Natural killer cell treated with Interleukin-12 subunit alpha and Interleukin-12 subunit beta and Interleukin-15 and Interleukin-18, amount 100 ng/mL, for 72 hours (primary cell): ENCODE results near the gene FUCA1. TPM values are rescaled to one million over a fixed set of nuclear protein-coding genes. Genes with fewer than 3 reads are reported as not detected.

Experiments
- ATAC-seq, 2 donors: fragments of 150-1000 bp; cut with Tn5 transposase in 1 of 2; sonication (Bioruptor Pico), chemical (Tn5 transposase) in 1 of 2; 2 replicates each; pipeline ENCODE4 v1.10.0; 2021
- DNase-seq: peaks from one replicate; pipeline ENCODE4 v3.0.0; 2022; ENCODE audit warnings: low spot score
- H3K27ac Mint-ChIP-seq, 2 donors: 1 replicate in 1 of 2; 2 replicates in 1 of 2; pipeline ENCODE4 v1.8.0; 2022; ENCODE audit warnings: mixed read lengths in 2 of 2, mild to moderate bottlenecking in 1 of 2, moderate library complexity in 1 of 2
- H3K27me3 Mint-ChIP-seq, 2 donors: 1 replicate in 1 of 2; 2 replicates in 1 of 2; pipeline ENCODE4 v1.8.0; 2022; ENCODE audit warnings: mixed read lengths in 2 of 2
- H3K36me3 Mint-ChIP-seq: one replicate; pipeline ENCODE4 v1.8.0; 2022; ENCODE audit warnings: mixed read lengths
- H3K4me1 Mint-ChIP-seq, 2 donors: 1 replicate in 1 of 2; 2 replicates in 1 of 2; pipeline ENCODE4 v1.8.0; 2022; ENCODE audit warnings: low read depth in 2 of 2, mixed read lengths in 2 of 2, mild to moderate bottlenecking in 1 of 2
- H3K4me3 Mint-ChIP-seq: one replicate; pipeline ENCODE4 v1.8.0; 2022; ENCODE audit warnings: mixed read lengths
- H3K9me3 Mint-ChIP-seq: 2 replicates; pipeline ENCODE4 v1.8.0; 2022; ENCODE audit warnings: mixed read lengths
- total RNA-seq, 2 donors: library from RNA; stranded (reverse); gene quantifications; one replicate each; pipeline ENCODE4 v1.2.3, GENCODE V29; 2022

FUCA1 gene
- total RNA-seq, 2 donors from 2014 or later, result 10.3 to 15.1 TPM

GRCh38 chr1:23799570-23800399, 68.3 kb downstream of the FUCA1 start:
- H3K4me1 Mint-ChIP-seq, result peaks cover 9 to 11% of the 10 kb centered on the region in 2 donors
- ATAC-seq, result peak; percentile 60 to 62
- peak overlapping the region; percentile 85 to 93 for H3K27ac Mint-ChIP-seq
- no peaks in the 10 kb centered on the region for H3K36me3 Mint-ChIP-seq
- H3K4me3 Mint-ChIP-seq, result peak overlapping the region; percentile 95
- DNase-seq, result peak; percentile 85
- H3K27me3 Mint-ChIP-seq, result no peaks in the 10 kb centered on the region
- H3K9me3 Mint-ChIP-seq, result no peaks in the 10 kb centered on the region

GRCh38 chr1:23799255-23799569, 68.9 kb downstream of the FUCA1 start:
- no peaks in the 10 kb centered on the region for H3K9me3 Mint-ChIP-seq
- H3K36me3 Mint-ChIP-seq, result no peaks in the 10 kb centered on the region
- H3K27ac Mint-ChIP-seq, result peak overlapping the region; percentile 85 to 93
- DNase-seq (no peak), ATAC-seq (no peak)
- peak overlapping the region; percentile 95 for H3K4me3 Mint-ChIP-seq
- H3K4me1 Mint-ChIP-seq, result peaks cover 9 to 11% of the 10 kb centered on the region in 2 donors
- H3K27me3 Mint-ChIP-seq, result no peaks in the 10 kb centered on the region

DNA sequence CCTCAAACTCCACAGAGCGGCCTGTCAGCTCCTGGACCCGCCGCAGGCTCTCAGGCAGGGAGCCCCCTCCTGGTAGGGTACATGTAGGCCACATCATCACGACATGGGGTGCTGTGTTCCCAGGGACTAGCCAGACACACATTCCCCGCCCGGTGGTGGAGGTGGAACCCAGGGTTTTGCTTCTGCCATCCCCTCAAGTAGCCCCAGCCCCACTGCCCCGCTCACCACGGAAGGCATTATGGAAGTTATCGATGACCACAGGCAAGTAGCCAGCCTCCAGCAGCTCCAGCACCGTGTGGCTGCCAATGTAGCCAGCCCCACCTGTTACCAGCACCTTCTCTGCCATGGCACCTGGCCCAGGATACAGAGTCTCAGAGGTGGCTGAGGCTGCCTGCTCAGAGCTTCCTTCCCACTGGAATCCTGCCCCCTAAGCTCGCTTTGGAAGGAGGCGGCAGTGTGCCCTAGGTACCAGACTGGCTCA, 69.4 kb downstream of the FUCA1 start:
- ATAC-seq (no peak), DNase-seq (no peak)
- no peak overlapping the region for H3K4me3 Mint-ChIP-seq
- peak overlapping the region; percentile 85 to 93 for H3K27ac Mint-ChIP-seq
- H3K4me1 Mint-ChIP-seq, result peaks cover 9 to 11% of the 10 kb centered on the region in 2 donors
- no peaks in the 10 kb centered on the region for H3K36me3 Mint-ChIP-seq
- no peaks in the 10 kb centered on the region for H3K27me3 Mint-ChIP-seq
- no peaks in the 10 kb centered on the region for H3K9me3 Mint-ChIP-seq

DNA sequence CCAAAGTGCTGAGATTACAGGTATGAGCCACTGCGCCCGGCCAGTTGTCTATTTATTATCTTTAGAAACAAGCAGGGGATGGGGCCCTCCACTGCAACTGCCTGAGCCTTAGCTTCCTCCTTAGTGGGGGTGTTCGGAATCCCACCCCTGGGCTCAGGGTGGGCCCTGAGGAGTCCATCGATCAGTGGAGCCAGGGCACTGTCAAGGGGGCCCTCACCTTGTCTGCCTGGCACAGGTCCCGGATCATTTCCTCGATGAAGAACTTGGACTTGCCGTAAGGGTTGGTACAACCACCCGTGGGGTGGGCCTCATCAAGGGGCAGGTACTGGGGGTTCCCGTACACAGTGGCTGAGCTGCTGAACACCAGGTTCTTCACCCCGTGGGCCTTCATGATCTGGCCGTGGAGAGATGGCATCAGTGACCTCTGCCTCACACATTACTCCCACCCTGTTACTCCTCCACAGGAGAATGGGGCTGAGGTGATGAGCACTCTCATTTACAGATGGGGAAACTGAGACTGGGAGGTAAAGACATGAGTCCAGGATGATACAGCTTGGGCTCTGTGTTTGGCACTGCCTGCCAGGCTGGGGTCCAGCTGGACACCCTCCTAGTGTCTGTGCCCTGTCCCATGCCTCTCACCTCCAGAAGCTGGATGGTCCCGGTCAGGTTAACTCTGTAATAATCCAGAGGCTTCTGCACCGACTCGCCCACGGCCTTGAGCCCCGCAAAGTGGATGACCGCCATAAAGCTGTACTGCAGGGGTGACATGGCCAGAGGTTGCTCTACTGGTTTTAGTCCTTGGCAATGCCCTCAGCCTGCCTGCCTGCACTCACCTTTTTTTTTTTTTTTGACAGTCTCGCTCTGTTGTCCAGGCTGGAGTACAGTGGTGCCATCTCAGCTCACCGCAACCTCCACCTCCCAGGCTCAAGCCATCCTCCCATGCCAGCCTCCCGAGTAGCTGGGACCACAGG, 70.3 kb downstream of the FUCA1 start:
- ATAC-seq, result no peak
- Mint-ChIP-seq H3K4me3 (no peak overlapping the region), H3K36me3 (no peaks in the 10 kb centered on the region), H3K9me3 (no peaks in the 10 kb centered on the region), H3K27ac (no peak overlapping the region), H3K27me3 (no peaks in the 10 kb centered on the region), H3K4me1 (peaks cover 9 to 11% of the 10 kb centered on the region in 2 donors)
- no peak for DNase-seq

DNA sequence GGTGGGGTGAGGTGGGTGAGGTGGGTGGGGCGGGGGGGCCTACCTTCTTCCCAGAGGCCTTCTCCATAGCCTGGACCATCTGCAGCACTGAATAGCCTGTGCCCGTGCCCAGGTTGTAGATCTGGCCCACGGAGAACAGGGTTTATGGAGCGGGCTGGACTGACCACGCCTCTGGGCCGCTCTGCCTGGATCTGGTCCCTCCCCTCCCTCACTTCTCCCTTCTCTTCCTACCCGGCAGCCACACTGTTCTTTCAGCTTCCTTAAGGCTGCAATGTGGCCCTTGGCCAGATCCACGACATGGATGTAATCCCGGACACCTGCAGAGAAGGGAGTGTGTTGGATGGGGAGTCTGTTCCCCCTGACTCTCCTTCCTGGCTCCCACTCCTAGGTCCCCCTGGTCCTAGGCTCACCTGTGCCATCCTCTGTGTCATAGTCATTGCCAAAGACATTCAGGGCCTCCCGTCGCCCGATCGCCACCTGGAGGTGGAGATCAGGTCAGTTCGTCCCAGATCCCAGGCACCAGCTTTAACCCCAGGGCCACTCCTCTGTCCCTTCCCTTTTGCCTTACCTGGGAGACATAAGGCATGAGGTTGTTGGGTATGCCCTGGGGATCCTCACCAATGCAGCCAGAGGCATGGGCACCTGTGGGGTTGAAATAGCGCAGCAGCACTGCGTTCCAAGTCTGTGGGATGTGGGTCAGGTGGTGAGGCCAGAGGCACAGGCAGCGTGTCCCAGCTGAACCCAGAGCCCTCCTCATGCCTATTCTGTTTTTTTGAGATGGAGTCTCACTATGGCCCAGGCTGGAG, 71.4 kb downstream of the FUCA1 start:
- peaks cover 12 to 16% of the 10 kb centered on the region in 2 donors for H3K4me1 Mint-ChIP-seq
- H3K27me3 Mint-ChIP-seq, result no peaks in the 10 kb centered on the region
- H3K9me3 Mint-ChIP-seq, result no peaks in the 10 kb centered on the region
- no peak overlapping the region for H3K4me3 Mint-ChIP-seq
- DNase-seq (no peak), ATAC-seq (no peak)
- no peak overlapping the region for H3K27ac Mint-ChIP-seq
- H3K36me3 Mint-ChIP-seq, result no peaks in the 10 kb centered on the region

DNA sequence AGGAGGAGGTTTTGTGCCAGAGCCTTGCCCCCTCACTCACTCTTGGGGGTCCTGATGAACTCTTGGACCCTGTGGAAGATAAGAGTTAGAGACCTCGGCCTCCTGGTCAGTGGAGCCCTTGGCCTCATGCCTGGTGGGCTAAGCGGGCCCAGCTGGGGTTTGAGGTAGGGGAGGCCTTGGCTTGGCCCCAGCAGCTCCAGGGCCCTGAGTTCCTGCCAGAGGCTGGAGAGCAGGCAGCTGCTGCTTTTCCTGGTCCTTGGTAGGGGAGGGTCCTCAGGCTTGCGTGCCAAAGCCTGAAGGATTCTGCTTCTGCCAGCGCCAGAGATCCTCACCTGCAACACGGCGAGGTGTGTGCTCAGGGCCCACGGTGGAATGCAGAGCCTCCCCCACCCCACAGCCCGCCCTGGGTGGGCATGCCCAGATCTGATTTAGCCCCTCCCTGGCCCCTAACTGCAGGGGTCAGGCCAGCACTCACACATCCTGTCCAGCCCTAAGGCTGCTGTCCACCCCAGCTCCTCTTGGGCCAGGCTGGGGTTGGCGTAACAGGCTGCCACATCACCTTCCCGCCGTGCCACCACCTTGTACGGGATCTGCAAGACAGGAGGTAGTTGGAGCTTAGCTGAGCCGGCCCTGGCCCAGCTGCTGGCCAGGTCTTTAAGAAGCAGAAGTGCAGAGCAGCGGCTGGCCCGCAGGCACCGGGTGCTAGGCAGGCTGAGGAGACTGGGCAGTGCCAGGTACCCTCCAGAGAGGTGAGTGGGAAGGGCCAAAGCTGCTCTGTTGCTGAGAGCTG, 72.2 kb downstream of the FUCA1 start:
- DNase-seq, result no peak
- Mint-ChIP-seq H3K4me3 (no peak overlapping the region), H3K36me3 (no peaks in the 10 kb centered on the region), H3K4me1 (peaks cover 13 to 18% of the 10 kb centered on the region in 2 donors), H3K9me3 (no peaks in the 10 kb centered on the region), H3K27me3 (no peaks in the 10 kb centered on the region), H3K27ac (no peak overlapping the region)
- ATAC-seq, result no peak

Other genes starting within 250 kb of the FUCA1 start
- 100 to 1,000 TPM; 560 to 666 TPM for gene RPL11, start 176.5 kb downstream of the FUCA1 start, total RNA-seq
- gene ELOA, start 124.8 kb downstream of the FUCA1 start, total RNA-seq, result 10 to 100 TPM; 74.7 to 84.5 TPM
- gene PITHD1, start 89.9 kb downstream of the FUCA1 start, total RNA-seq, result 10 to 100 TPM; 68.6 to 77.7 TPM
- 100 to 1,000 TPM; 117 to 120 TPM for gene LYPLA2, start 77.1 kb downstream of the FUCA1 start, total RNA-seq
- 10 to 100 TPM; 54.3 to 68.1 TPM for gene GALE, start 67.5 kb downstream of the FUCA1 start, total RNA-seq
- 10 to 100 TPM; 26.1 to 29.1 TPM for gene HMGCL, start 42.9 kb downstream of the FUCA1 start, total RNA-seq
- gene CNR2, start 45.1 kb upstream of the FUCA1 start, total RNA-seq, result 1 to 10 TPM; 2.1 to 3.8 TPM
- gene PNRC2, start 91.5 kb upstream of the FUCA1 start, total RNA-seq, result 100 to 1,000 TPM in 1 of 2 donors, 10 to 100 TPM in 1; 89.7 to 162 TPM
- gene SRSF10, start 112.0 kb upstream of the FUCA1 start, total RNA-seq, result 100 to 1,000 TPM; 176 to 214 TPM
- gene MYOM3, start 243.8 kb upstream of the FUCA1 start, total RNA-seq, result not detected